DOHH2 (cell line): ENCODE measurements around the gene FKTN.

Experiments used
- H3F3A ChIP-seq: fragments of 200-600 bp; sonication (generic), shearing (Covaris generic); 2 replicates; pipeline ENCODE4 v1.6.0; 2016; ENCODE audit warnings: antibody characterized with exemption, mild to moderate bottlenecking; ENCODE audit not compliant: control insufficient read depth, insufficient read depth
- H3K27ac ChIP-seq: fragments of 200-600 bp; sonication (generic); 2 replicates; pipeline ENCODE4 v1.5.1; 2014; ENCODE audit warnings: low read depth, mild to moderate bottlenecking, low read length, moderate library complexity
- H3K27me3 ChIP-seq: fragments of 200-600 bp; sonication (generic); 2 replicates; pipeline ENCODE4 v1.6.1; 2014; ENCODE audit warnings: mild to moderate bottlenecking, low read length, mixed read lengths; ENCODE audit not compliant: control insufficient read depth
- H3K36me3 ChIP-seq: fragments of 200-600 bp; sonication (generic); 2 replicates; pipeline ENCODE4 v1.6.1; 2014; ENCODE audit warnings: mild to moderate bottlenecking, low read length, moderate library complexity, mixed read lengths; ENCODE audit not compliant: control insufficient read depth
- H3K4me1 ChIP-seq: fragments of 200-600 bp; sonication (generic); 2 replicates; pipeline ENCODE4 v1.6.1; 2014; ENCODE audit warnings: mild to moderate bottlenecking, low read length, mixed read lengths; ENCODE audit not compliant: control insufficient read depth
- H3K4me2 ChIP-seq: fragments of 200-600 bp; sonication (generic); 2 replicates; pipeline ENCODE4 v1.6.0; 2014; ENCODE audit warnings: mild to moderate bottlenecking, low read length, moderate library complexity
- H3K4me3 ChIP-seq: fragments of 200-600 bp; sonication (generic); 2 replicates; pipeline ENCODE4 v1.5.1; 2014; ENCODE audit warnings: mild to moderate bottlenecking, low read length, mixed read lengths
- H3K79me2 ChIP-seq: fragments of 200-600 bp; sonication (generic); 2 replicates; pipeline ENCODE4 v1.6.1; 2014; ENCODE audit warnings: mild to moderate bottlenecking, low read length, mixed read lengths; ENCODE audit not compliant: control insufficient read depth
- H3K9me2 ChIP-seq: fragments of 200-600 bp; sonication (generic); replicated peaks from 2 replicates; pipeline ENCODE4 v1.6.1; 2014; ENCODE audit warnings: mild to moderate bottlenecking, low read length, mixed read lengths; ENCODE audit not compliant: control insufficient read depth
- H3K9me3 ChIP-seq: fragments of 200-600 bp; sonication (generic); 2 replicates; pipeline ENCODE4 v1.6.1; 2014; ENCODE audit warnings: antibody characterized with exemption, low read length, mixed read lengths; ENCODE audit not compliant: control insufficient read depth, insufficient read depth
- H4K20me1 ChIP-seq: fragments of 200-600 bp; sonication (generic); 2 replicates; pipeline ENCODE4 v1.6.0; 2014; ENCODE audit warnings: low read depth, mild to moderate bottlenecking, antibody characterized with exemption, low read length, moderate library complexity; ENCODE audit not compliant: control insufficient read depth, insufficient read depth
- CTCF ChIP-seq: fragments of 200-600 bp; sonication (generic); IDR thresholded peaks from one replicate; pipeline ENCODE4 v1.5.1; 2014; ENCODE audit warnings: antibody characterized with exemption, mild to moderate bottlenecking, low read depth, low read length; ENCODE audit not compliant: poor library complexity, severe bottlenecking
- EZH2phosphoT487 ChIP-seq: fragments of 200-600 bp; sonication (generic); IDR thresholded peaks from 2 replicates; pipeline ENCODE4 v1.6.1; 2017; ENCODE audit warnings: borderline replicate concordance, mild to moderate bottlenecking, antibody characterized with exemption, low read length, moderate library complexity, mixed read lengths

The FKTN gene

GRCh38 chr9:105662184-105663104, 104.5 kb downstream of the FKTN start, which contains the start of gene TAL2:
Gene TAL2, plus strand, starts transcription at chr9:105662457. Its CDS starts 40 bp downstream, at chr9:105662497.
- Histone ChIP-seq H3K9me2 (no peaks in the 10 kb centered on the region), H3F3A (no peaks in the 10 kb centered on the region), H3K4me1 (peaks cover 25% of the 10 kb centered on the region), H3K9me3 (no peaks in the 10 kb centered on the region), H3K4me2 (peak within 1 kb of the TSS; percentile 53), H3K27ac (0 out of 2 replicates have a peak within 1 kb of the TSS, but pooled peaks have one; percentile 9), H3K36me3 (no peaks in the 10 kb centered on the region), H4K20me1 (no peaks in the 10 kb centered on the region), H3K4me3 (peak within 1 kb of the TSS; percentile 33), H3K79me2 (no peaks in the 10 kb centered on the region), H3K27me3 (no peaks in the 10 kb centered on the region)
- no peak for TF ChIP-seq CTCF
- no peak for TF ChIP-seq EZH2phosphoT487

- H3K79me2 ChIP-seq, result no peaks in the 10 kb centered on the region
- no peaks in the 10 kb centered on the region for H3K9me3 ChIP-seq
- peaks cover 25% of the 10 kb centered on the region for H3K4me1 ChIP-seq
Observed at GRCh38 chr9:105663914-105664313, 106.0 kb downstream of the FKTN start.

GRCh38 chr9:105667867-105668266, 109.9 kb downstream of the FKTN start:
- TF ChIP-seq EZH2phosphoT487, result no peak
- no peak for TF ChIP-seq CTCF
- no peak overlapping the region for H3K4me3 ChIP-seq
- H3K9me3 ChIP-seq, result no peaks in the 10 kb centered on the region
- H3K27me3 ChIP-seq, result no peaks in the 10 kb centered on the region
- no peaks in the 10 kb centered on the region for H3K9me2 ChIP-seq
- no peak overlapping the region for H3K4me2 ChIP-seq
- no peaks in the 10 kb centered on the region for H4K20me1 ChIP-seq
- H3K4me1 ChIP-seq, result peaks cover 16% of the 10 kb centered on the region
- no peaks in the 10 kb centered on the region for H3K36me3 ChIP-seq
- peaks cover 2% of the 10 kb centered on the region; the same call in 1 of the 2 replicates for H3F3A ChIP-seq
- no peaks in the 10 kb centered on the region for H3K79me2 ChIP-seq
- H3K27ac ChIP-seq, result no peak overlapping the region

More at GRCh38 chr9:105663914-105664313, 106.0 kb downstream of the FKTN start:
- TF ChIP-seq CTCF, result no peak
- no peak for TF ChIP-seq EZH2phosphoT487
- Histone ChIP-seq H3K36me3 (no peaks in the 10 kb centered on the region), H3K4me3 (no peak overlapping the region), H3K4me2 (no peak overlapping the region), H3F3A (no peaks in the 10 kb centered on the region), H3K27me3 (no peaks in the 10 kb centered on the region), H3K9me2 (no peaks in the 10 kb centered on the region), H3K27ac (no peak overlapping the region), H4K20me1 (no peaks in the 10 kb centered on the region)
